Tibial nerve (tissue), 4 donors: ENCODE data around the gene FASN. TPM values are rescaled to one million over a fixed set of nuclear protein-coding genes. Genes with fewer than 3 reads are reported as not detected.

Experiments
- DNase-seq, 2 donors: peaks; one replicate each; pipeline ENCODE4 v3.0.0-alpha.2; 2019; ENCODE audit warnings: low spot score in 2 of 2
- H3K27ac ChIP-seq, 4 donors: fragments of 200-600 bp; sonication (generic) in 3 of 4; one replicate each; pipeline ENCODE4 v1.5.1; 2017 to 2019; ENCODE audit warnings: mild to moderate bottlenecking in 1 of 4
- H3K27me3 ChIP-seq, 2 donors: fragments of 200-600 bp; sonication (generic) in 1 of 2; one replicate each; pipeline versions ENCODE4 v1.5.1 to v1.6.0; 2017 to 2019
- H3K36me3 ChIP-seq, 3 donors: fragments of 200-600 bp; sonication (generic); one replicate each; pipeline ENCODE4 v1.5.1; 2018 to 2019
- H3K4me1 ChIP-seq, 4 donors: fragments of 200-600 bp; sonication (generic) in 3 of 4; one replicate each; pipeline ENCODE4 v1.5.1; 2017 to 2019
- H3K4me3 ChIP-seq, 4 donors: fragments of 200-600 bp; sonication (generic) in 3 of 4; one replicate each; pipeline ENCODE4 v1.5.1; 2017 to 2019; ENCODE audit warnings: mild to moderate bottlenecking in 1 of 4, moderate library complexity in 1 of 4
- H3K9me3 ChIP-seq, 4 donors: fragments of 200-600 bp; sonication (generic) in 3 of 4; one replicate each; pipeline ENCODE4 v1.5.1; 2017 to 2019
- EP300 ChIP-seq, 2 donors: sonication (generic); formaldehyde crosslinking; IDR thresholded peaks; one replicate each; pipeline ENCODE4 v1.6.1; 2017; ENCODE audit warnings: antibody characterized with exemption in 2 of 2, mild to moderate bottlenecking in 1 of 2
- POLR2A ChIP-seq, 2 donors: fragments of 450-650 bp; IDR thresholded peaks; one replicate each; pipeline ENCODE4 v1.6.1; 2017; ENCODE audit warnings: antibody characterized with exemption in 2 of 2, mild to moderate bottlenecking in 2 of 2, moderate library complexity in 2 of 2
- WGBS, 2 donors: methylation state at CpG; one replicate each; pipeline ENCODE4 v1.1.5; 2018; 5-methylcytosine and 5-hydroxymethylcytosine counted together
- total RNA-seq, 4 donors: library from RNA; depleted of rRNA; stranded (reverse); fragments of >200 nt; gene quantifications; one replicate each; pipeline ENCODE4 v1.1.0, GENCODE V29; 2016
- TF ChIP-seq, protein P1 (sequence below), 5 experiments: fragments of 200-600 bp in 3 of 5; fragments of 450-650 bp in 2 of 5; sonication (generic) in 3 of 5; IDR thresholded peaks; one replicate each; pipeline ENCODE4 v1.5.1; 2016 to 2019; ENCODE audit warnings: antibody characterized with exemption in 5 of 5, mild to moderate bottlenecking in 3 of 5, moderate library complexity in 2 of 5

Gene FASN
- total RNA-seq, 4 donors from 2014 or later: 129 to 319 (median 160) TPM

DNA sequence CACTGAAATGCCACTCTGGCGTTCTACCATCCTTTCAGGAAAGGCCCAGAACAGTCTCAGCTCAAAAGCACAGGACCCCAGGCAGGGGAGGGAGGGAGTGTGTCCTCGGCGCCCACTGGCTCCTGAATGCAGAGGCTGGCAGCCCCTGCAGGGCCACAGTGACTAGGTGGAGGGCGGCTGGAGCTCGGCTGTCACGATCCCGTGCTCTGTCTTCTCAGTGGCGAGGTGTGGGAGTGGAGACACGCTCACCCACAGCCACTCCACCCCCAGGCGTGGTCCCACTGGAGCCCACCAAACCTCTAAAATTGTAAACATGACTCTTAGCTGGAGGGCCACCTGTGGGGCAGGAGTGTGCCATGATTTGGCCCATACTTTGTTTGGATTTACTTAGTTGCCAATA lies 16.4 kb upstream of the FASN start:
- H3K4me1 ChIP-seq: peaks cover 0 to 20% (median 7%) of the 10 kb centered on the region in 4 donors
- no peak for DNase-seq
- H3K9me3 ChIP-seq: no peaks in the 10 kb centered on the region
- peak overlapping the region in 1 of 4 donors; percentile 13 for H3K27ac ChIP-seq
- H3K4me3 ChIP-seq: no peak overlapping the region
- TF ChIP-seq, protein P1, sequence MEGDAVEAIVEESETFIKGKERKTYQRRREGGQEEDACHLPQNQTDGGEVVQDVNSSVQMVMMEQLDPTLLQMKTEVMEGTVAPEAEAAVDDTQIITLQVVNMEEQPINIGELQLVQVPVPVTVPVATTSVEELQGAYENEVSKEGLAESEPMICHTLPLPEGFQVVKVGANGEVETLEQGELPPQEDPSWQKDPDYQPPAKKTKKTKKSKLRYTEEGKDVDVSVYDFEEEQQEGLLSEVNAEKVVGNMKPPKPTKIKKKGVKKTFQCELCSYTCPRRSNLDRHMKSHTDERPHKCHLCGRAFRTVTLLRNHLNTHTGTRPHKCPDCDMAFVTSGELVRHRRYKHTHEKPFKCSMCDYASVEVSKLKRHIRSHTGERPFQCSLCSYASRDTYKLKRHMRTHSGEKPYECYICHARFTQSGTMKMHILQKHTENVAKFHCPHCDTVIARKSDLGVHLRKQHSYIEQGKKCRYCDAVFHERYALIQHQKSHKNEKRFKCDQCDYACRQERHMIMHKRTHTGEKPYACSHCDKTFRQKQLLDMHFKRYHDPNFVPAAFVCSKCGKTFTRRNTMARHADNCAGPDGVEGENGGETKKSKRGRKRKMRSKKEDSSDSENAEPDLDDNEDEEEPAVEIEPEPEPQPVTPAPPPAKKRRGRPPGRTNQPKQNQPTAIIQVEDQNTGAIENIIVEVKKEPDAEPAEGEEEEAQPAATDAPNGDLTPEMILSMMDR (IDR thresholded peaks at IDR 0.05): no peak
- TF ChIP-seq POLR2A (IDR thresholded peaks at IDR 0.05) (no peak), EP300 (IDR thresholded peaks at IDR 0.05) (no peak)
- 88% methylated on average over 10 of the region's 10 CpGs for WGBS, 2 donors
- no peaks in the 10 kb centered on the region for H3K27me3 ChIP-seq
- peaks cover 0 to 38% (median 0%) of the 10 kb centered on the region in 3 donors for H3K36me3 ChIP-seq

DNA sequence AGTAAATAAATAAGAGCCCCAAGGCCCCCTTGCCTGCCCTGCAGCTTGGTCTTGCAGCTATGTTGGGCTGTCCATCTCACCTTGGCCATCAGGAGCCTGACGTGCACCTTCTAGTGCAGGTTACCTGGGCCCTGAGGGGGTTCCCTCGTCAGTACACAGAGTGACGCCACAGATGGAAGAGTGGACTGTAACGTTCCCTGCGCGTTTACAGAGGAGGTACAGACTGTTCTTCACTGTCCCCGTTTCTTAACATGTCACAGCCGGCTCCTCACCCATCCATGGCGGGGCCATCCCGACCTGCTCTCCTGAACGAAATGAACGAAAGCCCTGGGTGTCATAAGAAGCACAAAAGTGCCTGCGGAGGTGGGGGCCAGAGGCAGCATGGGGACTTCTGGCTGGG lies 15.9 kb upstream of the FASN start:
- Histone ChIP-seq H3K27me3 (no peaks in the 10 kb centered on the region), H3K4me1 (peaks cover 0 to 15% (median 4%) of the 10 kb centered on the region in 4 donors), H3K36me3 (peaks cover 0 to 38% (median 0%) of the 10 kb centered on the region in 3 donors), H3K4me3 (no peak overlapping the region), H3K9me3 (no peaks in the 10 kb centered on the region), H3K27ac (peak overlapping the region in 1 of 4 donors; percentile 5)
- TF ChIP-seq POLR2A (IDR thresholded peaks at IDR 0.05) (no peak), EP300 (IDR thresholded peaks at IDR 0.05) (no peak)
- TF ChIP-seq, protein P1 (IDR thresholded peaks at IDR 0.05): no peak
- DNase-seq: no peak
- WGBS, 2 donors: 90 to 97% methylated on average over 12 to 13 of the region's 13 CpGs

DNA sequence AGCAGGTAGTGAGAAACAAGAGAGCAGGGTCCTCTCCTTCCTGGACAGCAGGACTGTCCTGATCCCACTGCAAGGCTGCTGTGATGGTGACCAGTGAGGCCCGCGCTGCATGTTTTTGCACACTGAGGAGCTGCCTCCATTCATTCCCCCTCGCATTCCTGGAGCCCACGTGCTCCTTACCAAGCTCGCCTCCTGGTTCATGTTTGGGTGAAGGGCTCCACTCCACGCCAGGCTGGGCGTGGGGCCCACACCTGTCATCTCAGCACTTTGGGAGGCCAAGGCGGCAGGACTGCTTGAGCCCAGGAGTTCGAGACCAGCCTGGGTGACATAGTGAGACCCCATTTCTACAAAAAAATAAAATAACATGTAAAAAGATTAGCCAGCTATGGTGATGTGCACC lies 15.4 kb upstream of the FASN start:
- H3K27ac ChIP-seq: peak overlapping the region in 1 of 4 donors; percentile 5
- no peaks in the 10 kb centered on the region for H3K9me3 ChIP-seq
- no peak overlapping the region for H3K4me3 ChIP-seq
- H3K4me1 ChIP-seq: peaks cover 0 to 11% (median 3%) of the 10 kb centered on the region in 4 donors
- DNase-seq: no peak
- TF ChIP-seq, protein P1 (IDR thresholded peaks at IDR 0.05): no peak
- no peak for TF ChIP-seq POLR2A (IDR thresholded peaks at IDR 0.05)
- no peak for TF ChIP-seq EP300 (IDR thresholded peaks at IDR 0.05)
- 73 to 83% methylated on average over 9 of the region's 9 CpGs for WGBS, 2 donors
- H3K27me3 ChIP-seq: no peaks in the 10 kb centered on the region
- peaks cover 0 to 38% (median 0%) of the 10 kb centered on the region in 3 donors for H3K36me3 ChIP-seq

DNA sequence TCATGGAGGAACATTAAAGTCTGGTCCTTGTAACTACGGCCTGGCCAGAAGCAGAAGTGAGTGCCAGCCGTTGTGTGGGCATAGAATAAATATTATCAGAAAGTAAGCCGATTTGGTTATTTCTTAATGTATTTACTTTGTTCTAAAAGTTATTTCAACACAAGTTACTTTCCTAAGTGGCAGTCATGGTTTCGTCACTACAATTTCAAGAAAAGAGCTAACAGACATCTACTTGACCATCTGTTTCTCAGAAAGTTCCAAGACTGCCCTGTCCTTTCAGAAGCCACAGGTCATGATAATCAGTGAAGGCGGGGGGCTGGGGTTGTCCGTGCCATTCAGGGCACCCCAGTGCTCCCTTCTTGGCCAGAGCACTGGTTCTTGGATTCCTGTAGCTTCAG lies 14.9 kb upstream of the FASN start:
- WGBS, 2 donors: 81 to 93% methylated on average over 6 of the region's 6 CpGs
- TF ChIP-seq EP300 (IDR thresholded peaks at IDR 0.05) (no peak), POLR2A (IDR thresholded peaks at IDR 0.05) (no peak)
- TF ChIP-seq, protein P1 (IDR thresholded peaks at IDR 0.05): no peak
- no peak for DNase-seq
- Histone ChIP-seq H3K27me3 (no peaks in the 10 kb centered on the region), H3K4me3 (no peak overlapping the region), H3K27ac (peak overlapping the region in 1 of 4 donors; percentile 5), H3K4me1 (peaks cover 0 to 6% (median under 1%) of the 10 kb centered on the region in 4 donors), H3K36me3 (peaks cover 0 to 38% (median 0%) of the 10 kb centered on the region in 3 donors), H3K9me3 (no peaks in the 10 kb centered on the region)

DNA sequence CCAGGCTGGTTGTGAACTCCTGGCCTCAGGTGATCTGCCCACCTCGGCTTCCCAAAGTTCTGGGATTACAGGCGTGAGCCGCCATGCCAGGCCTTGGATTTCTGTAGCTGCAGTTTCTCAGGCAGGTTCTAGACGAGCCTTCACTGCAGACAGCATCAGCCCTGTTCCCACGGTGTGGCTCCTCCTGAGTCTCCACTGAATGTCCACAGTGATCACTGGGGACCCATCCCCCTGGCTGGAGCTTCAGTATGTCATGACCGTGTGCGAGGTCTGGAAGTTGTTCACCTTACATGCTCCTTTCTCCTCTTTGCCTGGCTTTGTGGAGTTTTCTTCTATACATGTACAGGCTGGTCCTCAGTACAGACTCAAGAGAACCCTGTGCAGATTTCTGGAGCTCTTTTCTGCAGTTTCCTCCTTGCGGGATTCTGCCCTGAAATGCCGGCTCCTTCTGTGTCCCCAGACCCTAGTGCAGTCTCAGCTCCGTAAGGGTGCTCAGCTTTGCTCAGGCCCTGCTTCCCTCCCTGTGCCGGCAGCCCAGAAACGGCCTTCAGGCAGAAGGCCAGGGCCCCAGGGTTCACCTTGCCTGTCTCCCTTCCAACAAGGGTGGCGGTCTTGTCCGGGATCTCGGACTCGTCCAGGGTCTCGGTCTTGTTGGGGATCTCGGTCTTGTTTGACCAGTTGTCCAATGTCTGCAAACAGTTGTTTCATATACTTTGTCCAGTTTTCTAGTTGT lies 14.3 kb upstream of the FASN start:
- WGBS, 2 donors: 90 to 93% methylated on average over 18 of the region's 18 CpGs
- no peak for TF ChIP-seq POLR2A (IDR thresholded peaks at IDR 0.05)
- no peak for TF ChIP-seq EP300 (IDR thresholded peaks at IDR 0.05)
- TF ChIP-seq, protein P1 (IDR thresholded peaks at IDR 0.05): no peak

More for the DNA sequence above, 14.3 kb upstream of the FASN start:
- no peak for DNase-seq
- H3K27me3 ChIP-seq: no peaks in the 10 kb centered on the region
- H3K36me3 ChIP-seq: peaks cover 0 to 38% (median 0%) of the 10 kb centered on the region in 3 donors
- no peak overlapping the region for H3K4me3 ChIP-seq
- peaks cover 0 to 4% (median 0%) of the 10 kb centered on the region in 4 donors for H3K4me1 ChIP-seq
- no peaks in the 10 kb centered on the region for H3K9me3 ChIP-seq
- H3K27ac ChIP-seq: no peak overlapping the region
